ENCODE results near the gene PDLIM4. TPM values are rescaled to one million over a fixed set of nuclear protein-coding genes. Genes with fewer than 3 reads are reported as not detected.

The PDLIM4 gene
- total and polyA plus RNA-seq, 2 donors from 2014 or later, result 31.6 to 47.0 TPM

DNA sequence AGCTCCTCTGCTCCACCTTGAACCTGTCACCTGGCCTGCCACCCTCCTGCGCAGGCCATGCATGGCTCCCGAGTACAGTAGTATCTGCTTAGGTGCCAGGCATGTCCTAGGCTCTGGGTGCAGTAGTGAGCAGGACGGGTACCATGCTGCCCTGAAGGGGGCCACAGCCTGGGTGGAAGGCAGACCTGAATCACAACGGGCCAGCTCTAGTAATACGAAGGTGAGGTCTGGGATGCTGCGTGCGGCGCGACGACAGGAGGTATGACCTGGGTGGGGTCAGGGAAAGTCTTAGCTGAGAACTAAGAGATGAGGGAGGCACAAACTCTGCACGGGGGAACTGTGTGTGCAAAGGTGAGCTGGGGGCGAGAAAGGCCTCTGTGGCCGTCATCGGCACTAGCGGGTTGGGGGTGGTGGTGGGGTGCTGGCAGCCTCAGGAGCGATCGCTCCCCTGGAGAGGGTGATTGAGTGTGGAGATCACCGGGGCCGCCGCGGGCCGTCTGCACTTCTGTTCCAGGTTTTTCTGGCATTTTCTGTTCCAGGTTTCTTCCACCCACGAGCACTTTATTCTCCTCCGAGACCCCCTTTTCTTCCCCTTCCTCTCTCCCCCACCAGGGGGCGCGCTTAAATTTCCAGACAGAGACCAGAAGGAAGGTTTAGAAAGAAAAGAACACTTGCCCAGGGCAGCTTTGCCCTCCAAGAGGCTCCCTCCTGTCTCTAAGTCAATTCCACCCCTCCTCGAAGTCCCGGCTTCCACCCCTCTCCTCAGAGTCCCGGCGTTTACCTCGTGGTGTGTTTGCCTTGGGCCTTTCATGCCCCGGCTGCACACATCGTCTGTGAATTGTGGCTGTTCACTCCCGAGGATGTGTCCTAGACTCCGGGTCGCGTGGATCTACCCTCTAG lies 15.1 kb downstream of the PDLIM4 start:
- Histone ChIP-seq H3K27ac (ENCODE audit: low read depth in 2 of 2, low read length in 2 of 2) (peak overlapping the region in 1 of 2 donors; percentile 59), H3K36me3 (ENCODE audit: control insufficient read depth in 2 of 3, insufficient read depth in 3 of 3, low read length in 3 of 3) (peaks cover 0 to 2% (median 0%) of the 10 kb centered on the region in 3 donors), H3K4me3 (ENCODE audit: low read length in 3 of 3) (peak overlapping the region in 2 of 3 donors; percentile 25 to 74), H3K27me3 (ENCODE audit: control insufficient read depth, insufficient read depth, low read length) (no peaks in the 10 kb centered on the region), H3K9ac (ENCODE audit: low read length in 3 of 3) (no peak overlapping the region), H3K9me3 (ENCODE audit: control insufficient read depth in 2 of 3, insufficient read depth in 1 of 3, low read length in 3 of 3) (no peaks in the 10 kb centered on the region), H3K4me1 (ENCODE audit: control insufficient read depth in 2 of 3, insufficient read depth in 2 of 3, low read depth in 1 of 3, low read length in 3 of 3) (peaks cover 0 to 16% (median 8%) of the 10 kb centered on the region in 3 donors)
- peak; percentile 75 to 87 (median 80) for DNase-seq
- intact Hi-C loops (cut with DNase I), result no loop called here
- TF ChIP-seq, protein P1, sequence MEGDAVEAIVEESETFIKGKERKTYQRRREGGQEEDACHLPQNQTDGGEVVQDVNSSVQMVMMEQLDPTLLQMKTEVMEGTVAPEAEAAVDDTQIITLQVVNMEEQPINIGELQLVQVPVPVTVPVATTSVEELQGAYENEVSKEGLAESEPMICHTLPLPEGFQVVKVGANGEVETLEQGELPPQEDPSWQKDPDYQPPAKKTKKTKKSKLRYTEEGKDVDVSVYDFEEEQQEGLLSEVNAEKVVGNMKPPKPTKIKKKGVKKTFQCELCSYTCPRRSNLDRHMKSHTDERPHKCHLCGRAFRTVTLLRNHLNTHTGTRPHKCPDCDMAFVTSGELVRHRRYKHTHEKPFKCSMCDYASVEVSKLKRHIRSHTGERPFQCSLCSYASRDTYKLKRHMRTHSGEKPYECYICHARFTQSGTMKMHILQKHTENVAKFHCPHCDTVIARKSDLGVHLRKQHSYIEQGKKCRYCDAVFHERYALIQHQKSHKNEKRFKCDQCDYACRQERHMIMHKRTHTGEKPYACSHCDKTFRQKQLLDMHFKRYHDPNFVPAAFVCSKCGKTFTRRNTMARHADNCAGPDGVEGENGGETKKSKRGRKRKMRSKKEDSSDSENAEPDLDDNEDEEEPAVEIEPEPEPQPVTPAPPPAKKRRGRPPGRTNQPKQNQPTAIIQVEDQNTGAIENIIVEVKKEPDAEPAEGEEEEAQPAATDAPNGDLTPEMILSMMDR (IDR thresholded peaks at IDR 0.05; ENCODE audit: borderline replicate concordance, extremely low read depth, insufficient read depth), result peak; percentile 64
- FAIRE-seq, result no peak

DNA sequence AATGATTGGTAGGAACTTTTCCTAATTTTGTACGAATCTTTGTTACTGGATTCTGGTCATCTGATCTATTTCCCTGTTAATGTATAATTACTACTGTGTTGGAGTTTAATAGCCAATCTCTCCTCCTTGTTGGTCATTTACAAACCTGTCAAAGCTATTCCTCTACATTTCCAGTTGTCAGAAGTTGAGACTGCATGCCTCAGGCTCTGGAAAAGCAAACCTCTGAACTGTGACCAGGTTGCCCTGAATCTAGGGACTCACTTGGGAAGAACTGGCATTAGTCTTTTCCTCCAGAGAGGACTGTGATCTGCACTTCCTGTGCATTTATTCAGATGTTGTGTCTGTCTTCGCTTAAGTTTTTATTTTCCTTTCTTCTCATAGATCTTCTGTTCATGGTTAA lies 16.1 kb downstream of the PDLIM4 start:
- H3K4me1 ChIP-seq (ENCODE audit: control insufficient read depth in 2 of 3, insufficient read depth in 2 of 3, low read depth in 1 of 3, low read length in 3 of 3), result peaks cover 0 to 18% (median 12%) of the 10 kb centered on the region in 3 donors
- TF ChIP-seq, protein P1 (IDR thresholded peaks at IDR 0.05; ENCODE audit: borderline replicate concordance, extremely low read depth, insufficient read depth), result no peak
- peak; percentile 29 for FAIRE-seq
- H3K4me3 ChIP-seq (ENCODE audit: low read length in 3 of 3), result peak overlapping the region in 2 of 3 donors; percentile 31 to 74
- peaks cover 0 to 2% (median 0%) of the 10 kb centered on the region in 3 donors for H3K36me3 ChIP-seq (ENCODE audit: control insufficient read depth in 2 of 3, insufficient read depth in 3 of 3, low read length in 3 of 3)
- H3K27me3 ChIP-seq (ENCODE audit: control insufficient read depth, insufficient read depth, low read length), result no peaks in the 10 kb centered on the region
- H3K9ac ChIP-seq (ENCODE audit: low read length in 3 of 3), result peak overlapping the region in 1 of 3 donors; percentile 3
- intact Hi-C loops (cut with DNase I), result no loop called here
- DNase-seq, result peak in 2 of 5 donors; percentile 35 to 56
- H3K27ac ChIP-seq (ENCODE audit: low read depth in 2 of 2, low read length in 2 of 2), result peak overlapping the region; percentile 59 to 66
- no peaks in the 10 kb centered on the region for H3K9me3 ChIP-seq (ENCODE audit: control insufficient read depth in 2 of 3, insufficient read depth in 1 of 3, low read length in 3 of 3)

DNA sequence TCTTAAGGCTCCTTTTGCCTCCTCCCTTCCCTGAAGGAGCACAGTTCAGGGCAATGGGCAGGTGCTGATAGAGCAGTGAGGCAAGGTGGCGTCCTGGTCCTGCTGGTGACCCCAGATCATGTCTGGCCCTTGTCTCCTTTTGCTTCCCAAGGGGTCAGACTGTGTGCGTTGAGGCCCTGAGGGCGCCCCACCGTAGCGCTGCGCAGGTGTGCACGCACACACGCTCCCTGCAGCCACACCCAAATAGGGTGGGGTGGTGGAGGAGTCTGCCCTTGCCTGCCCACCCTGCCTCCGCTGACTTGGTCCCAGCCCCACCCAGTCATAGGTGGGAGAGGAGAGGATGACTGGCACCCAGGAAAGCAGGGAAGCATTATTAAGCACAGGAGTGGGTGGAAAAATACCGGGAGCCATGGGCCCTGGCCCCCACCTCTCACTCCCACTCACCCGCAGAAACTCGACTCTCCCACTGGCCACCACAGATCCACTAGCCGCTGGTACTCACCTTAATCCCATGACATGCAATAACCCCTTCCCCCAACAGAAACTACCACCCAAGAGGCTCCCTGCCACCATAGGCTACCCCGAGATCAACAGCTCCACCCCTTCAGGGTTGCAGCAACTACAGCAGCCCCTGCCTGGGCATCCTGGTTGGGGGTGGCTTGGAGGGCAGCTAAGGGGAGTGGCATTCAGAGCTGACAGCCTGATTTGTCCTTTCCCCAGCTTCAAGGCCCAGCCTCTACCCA lies 16.7 kb downstream of the PDLIM4 start:
- FAIRE-seq, result no peak
- Histone ChIP-seq H3K9ac (ENCODE audit: low read length in 3 of 3) (peak overlapping the region in 1 of 3 donors; percentile 3), H3K36me3 (ENCODE audit: control insufficient read depth in 2 of 3, insufficient read depth in 3 of 3, low read length in 3 of 3) (peaks cover 0 to 2% (median 0%) of the 10 kb centered on the region in 3 donors), H3K4me1 (ENCODE audit: control insufficient read depth in 2 of 3, insufficient read depth in 2 of 3, low read depth in 1 of 3, low read length in 3 of 3) (peaks cover 0 to 20% (median 17%) of the 10 kb centered on the region in 3 donors), H3K27me3 (ENCODE audit: control insufficient read depth, insufficient read depth, low read length) (no peaks in the 10 kb centered on the region), H3K9me3 (ENCODE audit: control insufficient read depth in 2 of 3, insufficient read depth in 1 of 3, low read length in 3 of 3) (no peaks in the 10 kb centered on the region), H3K4me3 (ENCODE audit: low read length in 3 of 3) (peak overlapping the region; percentile 30 to 74 (median 45)), H3K27ac (ENCODE audit: low read depth in 2 of 2, low read length in 2 of 2) (peak overlapping the region; percentile 59 to 66)
- peak in 3 of 5 donors; percentile 31 to 81 (median 63) for DNase-seq
- TF ChIP-seq, protein P1 (IDR thresholded peaks at IDR 0.05; ENCODE audit: borderline replicate concordance, extremely low read depth, insufficient read depth), result no peak
- intact Hi-C loops (cut with DNase I), result no loop called here

Data from kidney (tissue), 14 donors.